Motor neuron (in vitro differentiated cells): Measurements from ENCODE around the gene ITGA2. TPM values are rescaled to one million over a fixed set of nuclear protein-coding genes. Genes with fewer than 3 reads are reported as not detected.
A peak's percentile ranks its signal among the peaks of the same experiment; 100 is the strongest.

ENCODE experiments used
- ATAC-seq, 8 experiments: fragments of 200-7000 bp; cut with Tn5 transposase; replicated peaks in 6 of 8; 2 replicates each; pipeline ENCODE4 v1.8.0; 2021; ENCODE audit warnings: mild to moderate bottlenecking in 8 of 8, moderate library complexity in 8 of 8
- H3K27ac ChIP-seq, 2 donors: fragments of 250-450 bp; sonication (Bioruptor Pico); 2 replicates each; pipeline ENCODE4 v1.9.0; 2021; ENCODE audit warnings: antibody characterized with exemption in 2 of 2, mild to moderate bottlenecking in 2 of 2, moderate library complexity in 1 of 2
- H3K4me1 ChIP-seq, 2 donors: fragments of 250-450 bp; sonication (Bioruptor Pico); replicated peaks in 1 of 2; 2 replicates each; pipeline ENCODE4 v1.6.1; 2021; ENCODE audit warnings: antibody characterized with exemption in 2 of 2, mild to moderate bottlenecking in 2 of 2, moderate library complexity in 1 of 2
- H3K4me3 ChIP-seq, 5 donors: fragments of 250-450 bp; sonication (Bioruptor Pico); 2 replicates each; pipeline ENCODE4 v1.9.0; 2021; ENCODE audit warnings: antibody characterized with exemption in 5 of 5, mild to moderate bottlenecking in 5 of 5, moderate library complexity in 4 of 5
- WGBS, 10 experiments: fragments of 450-650 bp; shearing (Covaris generic); methylation state at CpG; one replicate each; pipeline ENCODE4 v1.0.0; 2022; 5-methylcytosine and 5-hydroxymethylcytosine counted together
- in situ Hi-C, 9 experiments: fragments of 400-800 bp; cut with MboI; loops; one replicate each; pipeline ENCODE4 v1.15.0; 2021; ENCODE audit warnings: low sequenced_read_pairs in 9 of 9, low pct_unique_long_range_greater_than_20kb in 2 of 9; ENCODE audit not compliant: unreplicated experiment in 9 of 9
- total RNA-seq, 8 experiments: library from RNA; unstranded; fragments of 300-600 nt; gene quantifications; 2 replicates each; pipeline versions ENCODE4 v1.2.3 to v1.2.4, GENCODE V29; 2022

ITGA2 gene
- total RNA-seq, 8 experiments from 2014 or later: 0.65 to 3.1 (median 1.1) TPM

DNA sequence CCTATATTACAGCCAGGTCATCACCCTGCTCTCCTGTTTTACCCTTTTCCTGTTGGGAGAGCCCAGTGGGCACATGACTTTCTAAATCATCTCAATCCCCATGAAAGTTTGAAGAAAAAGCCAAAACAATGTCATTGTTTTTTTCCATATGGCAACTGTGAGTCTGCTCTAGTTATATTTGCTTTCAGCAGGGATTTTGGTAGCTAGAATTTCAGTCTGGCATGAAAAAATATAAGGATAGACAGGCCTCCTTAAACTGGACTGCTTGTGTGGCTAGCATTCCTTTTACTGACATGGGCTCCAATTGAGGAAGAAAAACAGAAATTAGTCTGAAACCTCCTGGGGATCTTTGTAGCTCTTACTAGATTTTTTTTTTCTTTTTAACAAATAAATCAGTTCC is 94.8 kb downstream of the ITGA2 start:
- in situ Hi-C loops: loop anchor here in 3 of 9 experiments (25.0 kb wide), 2 partner anchors 122 to 147 kb away; no protein-coding TSS in a partner anchor
- no peak for ATAC-seq
- no peaks in the 10 kb centered on the region for H3K4me1 ChIP-seq
- no peak overlapping the region for H3K4me3 ChIP-seq
- no peak overlapping the region for H3K27ac ChIP-seq

DNA sequence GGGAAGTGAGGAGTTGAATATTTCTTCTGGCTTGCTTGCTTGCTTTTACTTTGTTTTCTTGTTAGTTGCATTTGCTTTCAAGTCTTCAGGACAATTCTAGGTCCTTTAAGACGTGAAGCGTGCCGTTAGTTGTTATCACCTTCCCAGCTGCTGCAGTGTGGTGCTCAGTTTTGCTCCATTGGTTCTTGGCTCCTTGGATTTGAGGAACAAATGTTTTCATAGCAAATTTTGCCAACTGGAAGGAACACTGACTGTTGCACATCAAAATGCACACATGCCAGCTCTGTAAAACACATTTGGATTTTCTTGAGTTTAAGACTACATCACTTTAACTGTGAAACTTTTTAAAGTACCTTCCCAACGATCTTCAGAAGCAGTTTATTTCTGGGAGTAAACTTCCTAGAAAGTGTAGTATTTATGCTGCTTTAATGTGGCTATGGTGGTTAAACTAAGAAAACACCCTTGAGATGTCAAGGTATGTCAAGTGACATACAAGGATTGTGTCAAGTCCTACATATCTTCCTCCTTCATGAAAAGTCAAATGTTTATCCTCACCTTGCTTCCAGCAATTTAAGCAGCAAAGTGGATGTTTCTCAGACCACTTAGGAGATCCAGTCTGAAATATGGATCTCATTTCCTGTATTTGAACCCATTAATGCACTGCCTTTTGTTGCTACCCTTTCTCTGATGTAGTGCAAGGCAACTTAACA is 95.5 kb downstream of the ITGA2 start:
- in situ Hi-C loops: loop anchor here in 3 of 9 experiments (25.0 kb wide), 2 partner anchors 122 to 147 kb away; no protein-coding TSS in a partner anchor
- Histone ChIP-seq H3K4me1 (no peaks in the 10 kb centered on the region), H3K4me3 (no peak overlapping the region), H3K27ac (no peak overlapping the region)
- 0 to 100% (median 83%) methylated on average over 1 to 4 of the region's 4 CpGs for WGBS, 10 experiments
- ATAC-seq: no peak

DNA sequence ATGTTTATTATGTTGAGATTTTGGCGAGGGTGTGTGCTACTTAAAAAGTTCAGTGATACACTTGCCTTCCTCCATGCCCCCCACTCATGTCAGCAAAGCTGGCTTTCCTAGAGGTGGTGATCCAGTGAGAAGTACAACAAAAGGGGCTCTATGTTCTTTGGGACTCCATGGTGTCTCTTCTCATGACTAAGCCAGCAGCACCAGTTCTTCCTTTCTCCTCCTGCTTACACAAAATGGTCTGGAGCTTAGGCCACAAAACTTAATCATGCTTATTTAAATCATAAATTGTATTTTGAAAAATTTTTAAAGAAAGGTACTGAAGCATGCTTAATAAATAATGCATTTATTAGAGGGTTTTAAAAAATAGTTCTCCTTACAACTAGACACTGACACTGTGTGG is 98.0 kb downstream of the ITGA2 start:
- Histone ChIP-seq H3K4me1 (no peaks in the 10 kb centered on the region), H3K4me3 (no peak overlapping the region), H3K27ac (no peak overlapping the region)
- 57 to 100% (median 83%) methylated on average over 1 of the region's 1 CpG; no CpG with 5 or more reads in 7 of the 10 experiments for WGBS, 10 experiments
- no peak for ATAC-seq
- in situ Hi-C loops: loop anchor here in 3 of 9 experiments (25.0 kb wide), 2 partner anchors 125 to 150 kb away; no protein-coding TSS in a partner anchor

DNA sequence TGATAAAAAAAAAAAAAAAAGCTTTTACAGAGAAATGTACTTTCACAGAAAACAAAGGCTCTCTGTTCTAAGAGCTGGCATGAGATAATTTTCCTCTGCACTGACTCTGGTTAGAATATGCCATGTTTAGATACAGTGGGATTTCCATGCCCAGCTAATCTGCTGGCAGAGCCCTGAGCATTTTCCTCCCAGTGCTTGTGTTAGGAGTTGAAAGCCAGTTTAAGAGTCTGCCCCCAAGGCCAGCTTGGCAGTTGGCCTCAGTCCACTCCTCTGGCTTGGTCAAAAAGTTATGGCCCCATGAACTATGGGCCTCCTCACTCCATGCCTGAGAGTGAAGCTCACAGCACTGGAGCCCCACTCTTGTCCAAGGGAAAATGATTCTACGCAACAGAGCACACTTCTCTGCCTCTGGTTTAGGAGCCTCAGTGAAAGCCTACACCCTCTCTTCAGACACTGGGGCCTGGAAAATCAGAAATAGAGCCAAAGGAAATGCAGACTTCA is 98.5 kb downstream of the ITGA2 start:
- Histone ChIP-seq H3K27ac (no peak overlapping the region), H3K4me1 (no peaks in the 10 kb centered on the region), H3K4me3 (no peak overlapping the region)
- peak in 1 of 8 experiments; percentile 32 for ATAC-seq
- 100% methylated on average over 1 of the region's 1 CpG; no CpG with 5 or more reads in 8 of the 10 experiments for WGBS, 10 experiments
- in situ Hi-C loops: loop anchor here in 3 of 9 experiments (25.0 kb wide), 2 partner anchors 125 to 150 kb away; no protein-coding TSS in a partner anchor

DNA sequence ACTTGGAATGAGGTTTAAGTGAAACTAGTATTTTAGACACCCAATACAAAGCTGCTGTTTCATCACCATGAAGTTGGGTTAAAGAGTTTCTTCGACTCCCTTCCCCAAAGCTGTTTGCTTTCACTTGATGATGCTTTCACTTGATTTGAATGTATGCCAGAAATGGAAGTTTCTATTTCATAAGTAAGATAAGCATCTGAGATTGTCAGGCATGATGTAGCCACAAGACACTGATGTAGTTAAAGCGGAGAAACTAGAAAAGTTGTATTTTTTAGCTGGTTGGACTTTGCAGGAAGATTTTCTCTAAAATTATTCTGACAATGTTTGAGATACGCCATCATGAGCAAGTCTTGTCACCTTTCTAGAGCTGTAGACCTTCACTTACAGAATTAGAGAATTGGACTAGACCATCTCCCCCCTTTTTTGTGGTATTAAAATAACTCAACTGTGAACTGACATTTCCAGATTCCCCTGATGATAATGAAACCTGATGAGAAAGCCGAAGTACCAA is 100.4 kb downstream of the ITGA2 start:
- H3K4me3 ChIP-seq: no peak overlapping the region
- in situ Hi-C loops: loop anchor here in 3 of 9 experiments (25.0 kb wide), 2 partner anchors 127 to 152 kb away; no protein-coding TSS in a partner anchor
- ATAC-seq: no peak
- H3K27ac ChIP-seq: no peak overlapping the region
- H3K4me1 ChIP-seq: no peaks in the 10 kb centered on the region
- 87 to 100% (median 97%) methylated on average over 1 to 4 of the region's 4 CpGs for WGBS, 10 experiments

DNA sequence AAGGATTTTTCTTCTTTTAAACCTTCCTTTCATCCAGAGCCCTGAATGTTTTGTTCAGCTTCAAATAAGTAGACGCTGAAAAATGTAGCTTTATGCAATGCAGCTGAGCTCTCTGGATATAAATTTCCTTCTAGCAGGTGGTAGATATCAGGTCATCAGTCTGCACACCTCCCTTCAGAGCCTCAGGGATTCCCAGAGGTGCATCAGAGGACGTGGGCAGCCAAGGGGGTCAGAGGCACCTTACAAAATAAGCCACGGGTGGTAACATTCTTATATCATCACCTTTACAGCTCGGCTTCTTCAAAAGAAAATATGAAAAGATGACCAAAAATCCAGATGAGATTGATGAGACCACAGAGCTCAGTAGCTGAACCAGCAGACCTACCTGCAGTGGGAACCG is 101.1 kb downstream of the ITGA2 start:
- H3K4me1 ChIP-seq: no peaks in the 10 kb centered on the region
- no peak for ATAC-seq
- no peak overlapping the region for H3K4me3 ChIP-seq
- no peak overlapping the region for H3K27ac ChIP-seq
- WGBS, 10 experiments: 20 to 100% (median 78%) methylated on average over 1 to 5 of the region's 5 CpGs; no CpG with 5 or more reads in 2 of the 10 experiments
- in situ Hi-C loops: loop anchor here in 5 of 9 experiments (10.0 to 25.0 kb wide), 4 partner anchors 128 to 153 kb away; no protein-coding TSS in a partner anchor

DNA sequence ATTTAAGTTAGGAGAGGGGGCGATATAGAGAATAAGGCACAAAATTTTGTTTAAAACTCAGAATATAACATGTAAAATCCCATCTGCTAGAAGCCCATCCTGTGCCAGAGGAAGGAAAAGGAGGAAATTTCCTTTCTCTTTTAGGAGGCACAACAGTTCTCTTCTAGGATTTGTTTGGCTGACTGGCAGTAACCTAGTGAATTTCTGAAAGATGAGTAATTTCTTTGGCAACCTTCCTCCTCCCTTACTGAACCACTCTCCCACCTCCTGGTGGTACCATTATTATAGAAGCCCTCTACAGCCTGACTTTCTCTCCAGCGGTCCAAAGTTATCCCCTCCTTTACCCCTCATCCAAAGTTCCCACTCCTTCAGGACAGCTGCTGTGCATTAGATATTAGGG is 102.1 kb downstream of the ITGA2 start:
- no peaks in the 10 kb centered on the region for H3K4me1 ChIP-seq

DNA sequence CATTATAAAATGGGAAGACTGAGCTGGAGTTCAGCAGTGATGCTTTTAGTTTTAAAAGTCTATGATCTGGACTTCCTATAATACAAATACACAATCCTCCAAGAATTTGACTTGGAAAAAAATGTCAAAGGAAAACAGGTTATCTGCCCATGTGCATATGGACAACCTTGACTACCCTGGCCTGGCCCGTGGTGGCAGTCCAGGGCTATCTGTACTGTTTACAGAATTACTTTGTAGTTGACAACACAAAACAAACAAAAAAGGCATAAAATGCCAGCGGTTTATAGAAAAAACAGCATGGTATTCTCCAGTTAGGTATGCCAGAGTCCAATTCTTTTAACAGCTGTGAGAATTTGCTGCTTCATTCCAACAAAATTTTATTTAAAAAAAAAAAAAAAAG is 103.1 kb downstream of the ITGA2 start:
- no peak overlapping the region for H3K4me3 ChIP-seq
- no peak for ATAC-seq
- H3K27ac ChIP-seq: no peak overlapping the region
- in situ Hi-C loops: loop anchor here in 5 of 9 experiments (10.0 to 25.0 kb wide), 4 partner anchors 130 to 155 kb away; no protein-coding TSS in a partner anchor
- no peaks in the 10 kb centered on the region for H3K4me1 ChIP-seq
- WGBS, 10 experiments: 42 to 94% (median 71%) methylated on average over 1 to 2 of the region's 2 CpGs; no CpG with 5 or more reads in 3 of the 10 experiments

More for the DNA sequence above, 102.1 kb downstream of the ITGA2 start:
- Histone ChIP-seq H3K4me3 (no peak overlapping the region), H3K27ac (no peak overlapping the region)
- ATAC-seq: peak in 1 of 8 experiments; percentile 38
- 64 to 100% (median 93%) methylated on average over 1 to 2 of the region's 2 CpGs; no CpG with 5 or more reads in 3 of the 10 experiments for WGBS, 10 experiments
- in situ Hi-C loops: loop anchor here in 5 of 9 experiments (10.0 to 25.0 kb wide), 4 partner anchors 129 to 154 kb away; no protein-coding TSS in a partner anchor

DNA sequence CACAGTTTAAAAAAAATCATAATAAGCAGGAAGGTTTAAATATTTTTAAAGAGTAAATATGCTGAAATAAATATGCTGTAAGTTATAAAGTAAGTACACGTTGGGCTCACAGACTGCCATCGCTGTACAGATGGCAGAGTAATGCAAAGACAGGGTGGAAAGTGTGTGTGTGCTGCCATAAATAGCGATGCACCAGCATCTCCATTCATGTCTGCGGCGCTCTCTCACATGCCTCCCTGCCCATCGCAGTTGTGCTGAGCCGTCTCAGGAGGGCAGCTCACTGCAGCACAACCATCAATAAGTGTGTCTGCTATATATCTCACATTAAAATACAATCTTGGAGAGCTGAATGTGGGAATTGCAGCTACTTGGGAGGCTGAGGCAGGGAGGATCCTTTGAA is 106.1 kb downstream of the ITGA2 start:
- no peak overlapping the region for H3K4me3 ChIP-seq
- no peak overlapping the region for H3K27ac ChIP-seq
- peaks cover 0 to 2% of the 10 kb centered on the region in 2 donors for H3K4me1 ChIP-seq
- in situ Hi-C loops: loop anchor here in 5 of 9 experiments (10.0 to 25.0 kb wide), 4 partner anchors 133 to 158 kb away; no protein-coding TSS in a partner anchor
- peak in 2 of 8 experiments; percentile 41 to 45 for ATAC-seq
- 54 to 100% (median 83%) methylated on average over 2 to 6 of the region's 7 CpGs; no CpG with 5 or more reads in 1 of the 10 experiments for WGBS, 10 experiments

DNA sequence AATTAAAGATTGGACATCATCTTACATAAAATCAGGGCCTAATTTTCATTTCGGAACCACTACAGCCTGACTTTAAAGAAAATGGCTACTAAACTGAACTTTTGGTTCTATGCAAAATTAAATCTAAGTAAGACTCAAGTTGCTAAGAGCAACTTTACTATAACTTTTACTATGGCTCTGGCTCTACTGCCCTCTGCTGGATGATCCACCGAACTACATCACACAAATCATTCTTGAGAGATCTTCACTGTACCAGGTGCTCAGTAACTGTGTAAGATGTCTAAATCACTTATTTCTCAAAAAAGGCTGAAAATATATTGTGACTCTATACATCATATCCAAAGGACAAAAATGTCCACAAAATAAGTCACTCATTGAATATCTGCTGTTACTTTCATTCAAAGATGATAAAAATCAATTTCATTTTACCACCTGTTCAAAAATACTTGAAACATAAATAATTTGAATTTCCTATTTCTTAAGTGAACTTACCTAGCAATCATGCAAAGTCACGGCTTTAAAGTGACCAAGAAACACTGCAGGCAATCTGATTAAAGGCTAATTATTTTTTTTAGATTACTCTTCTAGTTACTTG is 106.9 kb downstream of the ITGA2 start:
- WGBS, 10 experiments: 0 to 14% (median 4%) methylated on average over 1 to 3 of the region's 3 CpGs
- Histone ChIP-seq H3K4me1 (peaks cover 0 to 2% of the 10 kb centered on the region in 2 donors), H3K27ac (no peak overlapping the region), H3K4me3 (no peak overlapping the region)
- peak in 4 of 8 experiments; percentile 41 to 77 (median 68) for ATAC-seq
- in situ Hi-C loops: loop anchor here in 5 of 9 experiments (10.0 to 25.0 kb wide), 4 partner anchors 134 to 159 kb away; no protein-coding TSS in a partner anchor

DNA sequence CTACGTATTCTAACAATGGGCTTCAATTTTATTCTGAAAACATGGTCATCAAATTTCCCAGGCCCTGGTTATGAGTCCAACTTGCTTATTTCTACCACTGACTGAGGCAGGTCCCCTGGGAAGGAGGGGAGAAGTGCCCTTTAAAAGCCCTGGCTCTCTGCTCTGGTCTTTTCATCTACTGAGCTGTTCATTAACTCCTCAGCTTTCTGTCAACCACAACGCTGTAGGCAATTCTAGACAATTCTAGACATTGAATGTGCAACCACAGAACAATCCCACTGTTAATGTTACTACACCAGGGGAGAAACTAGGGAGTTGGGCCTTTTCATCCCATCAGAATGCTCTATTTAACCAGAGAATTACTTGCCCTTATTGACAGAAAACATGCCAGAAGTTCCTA is 110.4 kb downstream of the ITGA2 start:
- Histone ChIP-seq H3K27ac (no peak overlapping the region), H3K4me3 (no peak overlapping the region), H3K4me1 (peaks cover 0 to 2% of the 10 kb centered on the region in 2 donors)
- 0 to 100% (median 33%) methylated on average over 1 to 2 of the region's 2 CpGs; no CpG with 5 or more reads in 4 of the 10 experiments for WGBS, 10 experiments
- no peak for ATAC-seq
- in situ Hi-C loops: loop anchor here in 5 of 9 experiments (10.0 to 25.0 kb wide), 4 partner anchors 137 to 162 kb away; no protein-coding TSS in a partner anchor

DNA sequence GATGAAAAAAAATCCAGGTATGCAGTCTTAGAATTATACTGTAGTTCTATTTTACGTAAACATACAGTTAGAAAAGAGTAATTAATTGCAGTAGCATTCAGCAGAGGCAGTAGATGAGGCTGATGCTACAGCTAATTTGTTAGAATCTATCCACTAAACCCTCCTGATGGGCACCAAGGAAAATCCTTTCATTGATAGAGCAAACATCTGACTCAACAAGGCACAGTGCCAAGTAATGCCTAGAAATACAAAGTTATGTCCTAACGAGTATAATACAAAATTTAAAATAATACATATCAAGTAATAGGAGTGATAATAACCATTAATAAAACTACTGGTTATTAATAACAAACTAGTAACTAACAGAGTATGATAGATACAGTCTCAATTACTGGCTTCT is 111.5 kb downstream of the ITGA2 start:
- 71 to 100% (median 84%) methylated on average over 1 to 2 of the region's 2 CpGs for WGBS, 10 experiments
- peaks cover 0 to 2% of the 10 kb centered on the region in 2 donors for H3K4me1 ChIP-seq
- no peak overlapping the region for H3K4me3 ChIP-seq
- ATAC-seq: no peak
- in situ Hi-C loops: no loop called here
- H3K27ac ChIP-seq: no peak overlapping the region
